Measurements from ENCODE around the gene SP3. TPM values are rescaled to one million over a fixed set of nuclear protein-coding genes. Genes with fewer than 3 reads are reported as not detected.
A peak's percentile ranks its signal among the peaks of the same experiment; 100 is the strongest.

The SP3 gene
- total RNA-seq, 1 donor from 2014 or later = 36.7 TPM

DNA sequence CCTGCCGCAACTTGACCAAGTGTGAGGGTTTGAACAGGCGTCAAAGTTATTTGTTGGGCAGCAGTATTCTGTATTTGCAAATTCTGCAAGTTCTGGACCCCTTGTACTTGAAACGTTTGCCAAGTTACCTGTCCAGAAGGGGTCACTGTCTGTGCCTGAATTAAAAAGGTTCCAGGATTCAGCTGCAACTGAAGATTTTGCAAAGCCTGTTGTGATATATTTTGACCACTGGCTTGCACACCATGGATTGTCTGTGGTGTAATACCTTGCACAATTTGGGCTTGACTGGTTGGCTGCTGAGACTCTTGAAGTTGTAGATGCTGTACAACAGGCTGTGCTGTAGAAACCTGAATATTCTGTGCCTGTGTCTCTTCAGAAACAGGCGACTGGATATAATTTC, 10.2 kb downstream of the SP3 start:
- DNase-seq (no peak), ATAC-seq (no peak)
- intact Hi-C loops (cut with micrococcal nuclease) = no loop called here

GRCh38 chr2:173953047-173953424, 12.1 kb downstream of the SP3 start:
- ATAC-seq (no peak), DNase-seq (no peak)
- intact Hi-C loops (cut with micrococcal nuclease) = no loop called here

DNA sequence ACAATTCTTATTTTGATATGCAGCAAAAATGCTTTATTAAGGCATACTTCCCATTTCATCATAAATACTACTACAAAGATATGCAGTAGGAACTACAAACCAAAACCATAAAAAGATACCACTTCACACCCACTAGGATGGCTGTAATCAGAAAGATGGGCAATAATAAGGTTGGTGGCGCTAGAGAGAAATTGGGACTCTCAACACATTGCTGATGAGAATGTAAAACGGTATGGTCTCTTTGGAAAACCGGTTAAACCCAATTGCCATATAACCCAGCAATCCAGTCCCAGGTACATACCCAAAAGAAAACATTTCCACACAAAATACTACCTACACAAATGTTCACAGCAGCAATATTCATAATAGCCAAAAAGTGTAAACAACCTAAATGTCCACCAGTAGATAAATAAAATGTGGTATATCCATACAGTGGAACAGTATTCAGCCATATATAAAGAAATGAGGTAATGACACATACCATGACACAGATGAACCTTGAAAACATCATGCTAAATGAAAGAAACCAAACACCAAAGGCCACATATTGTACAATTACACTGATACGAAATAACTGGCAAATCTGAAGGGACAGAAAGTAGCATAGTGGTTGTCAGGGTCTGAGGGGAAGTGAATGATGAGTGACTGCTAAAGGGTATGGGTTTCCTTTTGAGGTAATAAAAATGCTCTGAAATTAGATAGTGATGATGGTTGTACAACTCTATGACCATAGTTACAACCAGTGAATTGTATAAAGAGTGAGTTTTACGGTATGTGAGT, 12.7 kb downstream of the SP3 start:
- ATAC-seq = no peak
- intact Hi-C loops (cut with micrococcal nuclease) = no loop called here
- DNase-seq = no peak

- no peak for DNase-seq
- intact Hi-C loops (cut with micrococcal nuclease) = no loop called here
- ATAC-seq = no peak
Observed at GRCh38 chr2:173948842-173949241, 16.3 kb downstream of the SP3 start.

GRCh38 chr2:173948198-173948597, 17.0 kb downstream of the SP3 start:
- intact Hi-C loops (cut with micrococcal nuclease) = no loop called here
- DNase-seq (no peak), ATAC-seq (no peak)

DNA sequence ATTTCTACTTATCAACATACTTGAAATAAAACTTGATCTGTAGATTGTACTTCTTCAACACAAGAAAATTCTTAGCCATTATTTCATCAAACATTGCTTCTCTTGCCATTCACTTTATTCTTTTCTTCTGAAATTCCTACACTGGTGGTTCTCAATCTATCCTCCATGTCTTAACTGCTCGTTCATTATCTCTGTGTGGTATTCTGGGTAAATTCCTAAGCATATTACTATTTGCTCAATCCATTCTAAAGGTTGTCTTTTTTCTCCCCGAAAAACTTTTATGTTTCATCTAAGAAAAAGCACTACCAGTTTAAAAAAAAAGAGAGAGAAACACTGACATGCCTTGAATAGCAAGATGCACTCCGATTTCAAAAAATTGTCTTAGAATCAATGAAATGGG, 18.0 kb downstream of the SP3 start:
- DNase-seq = no peak
- intact Hi-C loops (cut with micrococcal nuclease) = no loop called here
- ATAC-seq = no peak

GRCh38 chr2:173943738-173944137, 21.4 kb downstream of the SP3 start:
- intact Hi-C loops (cut with micrococcal nuclease) = no loop called here
- DNase-seq (no peak), ATAC-seq (no peak)

GRCh38 chr2:173942861-173943523, 22.2 kb downstream of the SP3 start:
- intact Hi-C loops (cut with micrococcal nuclease) = no loop called here
- no peak for DNase-seq
- ATAC-seq = no peak

GRCh38 chr2:173941567-173941966, 23.6 kb downstream of the SP3 start:
- intact Hi-C loops (cut with micrococcal nuclease) = no loop called here
- ATAC-seq = no peak
- DNase-seq = no peak

GRCh38 chr2:173940208-173941020, 24.8 kb downstream of the SP3 start:
- DNase-seq (no peak), ATAC-seq (no peak)
- intact Hi-C loops (cut with micrococcal nuclease) = no loop called here

DNA sequence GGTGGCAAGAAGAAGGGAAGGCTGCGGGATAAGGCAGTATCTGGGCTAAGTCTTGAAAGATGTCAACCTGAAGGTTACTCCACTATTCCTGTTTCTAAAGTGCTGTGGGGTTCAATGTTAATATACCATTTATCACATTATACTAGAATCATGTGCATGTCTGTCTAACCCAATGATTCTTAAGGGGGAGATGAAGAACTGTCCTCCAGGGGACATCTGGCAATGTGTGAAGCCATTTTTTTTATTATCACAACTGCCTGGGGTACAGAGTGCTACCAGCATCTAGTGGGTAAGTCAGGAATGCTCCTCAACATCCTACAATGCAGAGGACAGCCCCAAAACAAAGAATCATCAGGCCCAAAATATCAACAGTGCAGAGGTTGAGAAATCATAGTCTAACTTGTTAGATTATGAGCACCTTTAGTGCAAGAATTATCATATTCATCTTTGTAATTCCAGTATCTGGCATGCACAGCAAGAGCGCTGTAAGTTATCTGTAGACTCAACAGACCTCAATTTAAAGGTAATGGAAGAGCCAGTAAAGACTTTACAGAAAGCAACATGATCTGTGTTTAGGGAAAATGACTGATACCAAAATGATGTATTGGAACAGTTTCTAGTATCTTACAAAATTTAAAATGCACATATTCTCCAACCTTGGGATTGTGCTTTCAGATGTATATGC, 26.3 kb downstream of the SP3 start:
- ATAC-seq (no peak), DNase-seq (no peak)
- intact Hi-C loops (cut with micrococcal nuclease) = no loop called here

- intact Hi-C loops (cut with micrococcal nuclease) = no loop called here
- ATAC-seq (no peak), DNase-seq (no peak)
Observed at GRCh38 chr2:173935305-173935704, 29.9 kb downstream of the SP3 start.

DNA sequence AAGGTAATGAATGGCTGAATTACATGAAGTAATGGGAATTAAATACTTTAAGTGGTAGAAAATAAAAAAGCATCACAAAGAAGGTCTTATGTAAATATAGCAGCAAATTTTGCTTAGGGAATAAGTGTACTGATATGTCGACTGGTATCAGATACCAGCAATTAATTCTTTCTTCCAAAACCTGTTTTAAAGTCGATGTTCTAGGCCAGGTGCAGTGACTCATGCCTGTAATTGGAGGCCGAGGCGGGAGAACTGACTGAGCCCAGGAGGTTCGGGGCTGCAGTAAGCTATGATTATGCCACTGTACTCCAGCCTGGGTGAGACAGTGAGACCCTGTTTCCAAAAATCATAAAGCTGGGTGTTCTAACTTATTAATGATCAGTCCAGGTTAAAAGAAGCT, 30.3 kb downstream of the SP3 start:
- DNase-seq (no peak), ATAC-seq (no peak)
- intact Hi-C loops (cut with micrococcal nuclease) = no loop called here

- no peak for ATAC-seq
- intact Hi-C loops (cut with micrococcal nuclease) = no loop called here
- no peak for DNase-seq
Observed at GRCh38 chr2:173931751-173932150, 33.4 kb downstream of the SP3 start.

DNA sequence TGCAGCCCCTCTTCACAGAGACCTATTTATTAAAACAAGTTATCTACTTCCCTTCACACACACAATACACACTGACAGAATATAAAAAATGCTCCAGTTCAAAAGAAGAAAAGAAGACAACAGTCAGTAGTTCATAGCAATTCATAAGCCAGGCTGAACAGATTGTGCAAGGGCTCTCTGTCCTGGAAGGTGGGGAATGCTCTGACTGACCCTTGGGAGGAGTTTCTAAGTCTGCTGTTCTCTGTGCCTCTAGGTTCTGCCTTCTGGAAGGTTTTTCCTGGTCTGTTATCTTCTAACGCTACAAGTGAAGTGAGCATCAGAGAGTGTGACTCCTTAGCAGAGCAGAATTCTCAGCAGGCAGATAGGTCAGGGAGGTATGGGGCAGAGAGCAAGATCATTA, 35.7 kb downstream of the SP3 start:
- ATAC-seq (peak; percentile 38), DNase-seq (no peak)
- intact Hi-C loops (cut with micrococcal nuclease) = no loop called here

DNA sequence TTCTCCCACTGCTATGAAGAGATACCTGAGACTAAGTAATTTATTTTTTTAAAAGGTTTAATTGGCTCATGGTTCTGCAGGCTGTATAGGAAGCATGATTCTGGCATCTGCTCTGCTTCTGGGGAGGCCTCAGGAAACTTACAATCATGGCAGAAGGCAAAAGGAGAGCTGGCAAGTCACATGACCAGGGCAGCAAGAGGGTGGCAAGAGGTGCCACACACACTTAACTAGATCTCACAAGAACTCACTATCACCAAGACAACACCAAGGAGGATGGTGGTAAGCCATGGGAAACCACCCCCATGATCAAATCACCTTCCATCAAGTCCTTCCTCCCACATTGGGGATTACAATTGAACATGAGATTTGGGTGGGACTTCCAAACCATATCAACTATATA, 38.3 kb downstream of the SP3 start:
- ATAC-seq (no peak), DNase-seq (no peak)
- intact Hi-C loops (cut with micrococcal nuclease) = no loop called here

DNA sequence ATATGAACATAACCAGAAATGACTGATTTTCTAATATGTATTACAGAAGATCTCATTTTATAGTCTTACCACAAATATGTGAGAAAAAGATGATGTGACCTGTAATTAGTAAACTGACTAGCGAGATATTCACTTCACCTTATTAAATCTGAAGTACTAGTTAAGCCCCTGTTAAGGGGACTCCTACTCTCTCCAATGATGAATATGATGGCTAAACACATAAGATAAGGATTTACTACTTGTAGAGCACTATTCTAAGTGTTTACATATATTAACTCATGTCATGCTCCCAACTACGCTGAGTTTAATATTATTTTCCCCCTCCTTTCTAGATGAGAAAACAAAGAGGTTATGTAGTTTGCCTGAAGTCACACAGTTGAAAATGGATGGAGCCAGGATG, 40.9 kb downstream of the SP3 start:
- DNase-seq (no peak), ATAC-seq (no peak)
- intact Hi-C loops (cut with micrococcal nuclease) = no loop called here

DNA sequence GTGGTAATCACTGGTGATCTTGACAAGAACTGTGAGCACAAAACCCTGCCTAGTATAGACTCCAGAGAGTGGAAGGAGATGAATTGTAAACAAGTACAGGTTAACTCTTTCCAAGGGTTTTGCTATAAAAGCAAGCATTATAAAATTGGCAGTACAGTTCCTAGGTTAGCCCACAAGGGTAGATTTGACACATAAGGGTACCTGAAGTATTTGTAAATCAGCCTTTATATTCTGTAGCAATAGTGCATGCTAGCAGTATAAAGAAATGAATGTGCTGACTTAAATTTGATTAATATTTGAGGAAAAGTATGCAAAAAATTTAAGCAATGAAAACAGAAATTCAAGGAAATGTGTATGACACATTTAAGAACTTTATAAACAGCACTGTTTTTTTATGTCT, 42.4 kb downstream of the SP3 start:
- ATAC-seq (no peak), DNase-seq (no peak)
- intact Hi-C loops (cut with micrococcal nuclease) = no loop called here

GRCh38 chr2:173922068-173922467, 43.1 kb downstream of the SP3 start:
- no peak for DNase-seq
- intact Hi-C loops (cut with micrococcal nuclease) = no loop called here
- ATAC-seq = no peak

All from left ventricle myocardium superior (tissue), 1 donor.